HEK293 (cell line): ENCODE measurements around the gene NAPA.

Experiments
- CTCF ChIP-seq: fragments of 450-650 bp; formaldehyde crosslinking; IDR thresholded peaks from 2 replicates; pipeline ENCODE4 v1.5.1; 2016; ENCODE audit warnings: missing biosample characterization, missing genetic modification characterization
- SETDB1 ChIP-seq: IDR thresholded peaks from one replicate; pipeline ENCODE4 v1.6.1; 2017; ENCODE audit warnings: mild to moderate bottlenecking, low read length, moderate library complexity, mixed read lengths; ENCODE audit not compliant: insufficient read length
- ZBTB8A ChIP-seq: fragments of 450-650 bp; formaldehyde crosslinking; IDR thresholded peaks from 2 replicates; pipeline ENCODE4 v1.5.1; 2016; ENCODE audit warnings: missing biosample characterization, missing genetic modification characterization
- ZNF114 ChIP-seq: fragments of 450-650 bp; formaldehyde crosslinking; IDR thresholded peaks from 2 replicates; pipeline ENCODE4 v1.5.0; 2017; ENCODE audit warnings: missing biosample characterization, missing genetic modification characterization
- ZNF184 ChIP-seq: fragments of 450-650 bp; IDR thresholded peaks from 2 replicates; pipeline ENCODE4 v1.5.1; 2018; ENCODE audit warnings: missing biosample characterization, mild to moderate bottlenecking, missing genetic modification characterization
- ZNF274 ChIP-seq, 2 experiments: fragments of 200-500 bp in 1 of 2; fragments of 450-650 bp in 1 of 2; sonication (Bioruptor generic) in 1 of 2; formaldehyde crosslinking in 1 of 2; IDR thresholded peaks; 2 replicates each; pipeline versions ENCODE4 v1.5.1 to v1.6.1; 2014 to 2016; ENCODE audit warnings: borderline replicate concordance in 1 of 2, inconsistent platforms in 1 of 2, low read length in 1 of 2, missing biosample characterization in 1 of 2, missing genetic modification characterization in 1 of 2

- TF ChIP-seq ZNF274 (IDR thresholded peaks at IDR 0.05; ENCODE audit: low read length) (no peak), ZNF274 (tag by site-specific recombination; IDR thresholded peaks at IDR 0.05; ENCODE audit: borderline replicate concordance) (no peak), SETDB1 (no peak), ZNF184 (tag by site-specific recombination) (no peak), ZBTB8A (tag by site-specific recombination) (no peak), ZNF114 (tag by site-specific recombination) (no peak), CTCF (tag by site-specific recombination) (no peak)
Measured at GRCh38 chr19:47461876-47462275, 53.0 kb downstream of the NAPA start.
